GM12874 (cell line): ENCODE data around the gene TECTA.
A peak's percentile ranks its signal among the peaks of the same experiment; 100 is the strongest.

Experiments used
- CTCF ChIP-seq: IDR thresholded peaks from 2 replicates; pipeline ENCODE4 v1.5.1; 2011; ENCODE audit warnings: low read depth, mild to moderate bottlenecking, control low read depth, low read length, moderate library complexity; ENCODE audit not compliant: insufficient read depth

Gene TECTA

GRCh38 chr11:121100943-121101342 lies at the start of gene TECTA:
Gene TECTA, plus strand, starts transcription at chr11:121101243. Its CDS starts 1,423 bp downstream, at chr11:121102666.
- no peak for TF ChIP-seq CTCF

GRCh38 chr11:121053244-121053643 lies 47.8 kb upstream of the TECTA start:
- TF ChIP-seq CTCF: no peak

DNA sequence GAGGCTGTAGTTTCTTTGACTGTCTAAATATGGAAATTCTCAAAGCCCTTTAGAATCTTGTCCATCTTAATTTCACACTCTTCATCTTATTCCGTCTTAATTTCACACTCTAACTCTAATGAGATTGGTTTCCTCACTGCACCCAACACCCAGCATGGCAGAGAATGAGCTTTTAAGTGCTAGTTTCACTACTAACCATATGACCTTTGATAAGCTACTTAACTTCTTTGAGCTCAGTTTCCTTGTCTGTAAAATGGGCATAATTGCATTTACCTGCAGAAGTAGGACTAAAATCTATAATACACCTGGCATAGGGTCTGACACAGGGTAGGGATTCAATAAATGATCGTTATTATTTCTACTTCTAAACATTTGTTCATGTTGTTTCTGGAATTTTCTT lies 46.8 kb upstream of the TECTA start:
- no peak for TF ChIP-seq CTCF

- no peak for TF ChIP-seq CTCF
Observed at GRCh38 chr11:121055076-121055475, 46.0 kb upstream of the TECTA start.

- TF ChIP-seq CTCF: no peak
Observed at GRCh38 chr11:121057922-121058321, 43.1 kb upstream of the TECTA start.

DNA sequence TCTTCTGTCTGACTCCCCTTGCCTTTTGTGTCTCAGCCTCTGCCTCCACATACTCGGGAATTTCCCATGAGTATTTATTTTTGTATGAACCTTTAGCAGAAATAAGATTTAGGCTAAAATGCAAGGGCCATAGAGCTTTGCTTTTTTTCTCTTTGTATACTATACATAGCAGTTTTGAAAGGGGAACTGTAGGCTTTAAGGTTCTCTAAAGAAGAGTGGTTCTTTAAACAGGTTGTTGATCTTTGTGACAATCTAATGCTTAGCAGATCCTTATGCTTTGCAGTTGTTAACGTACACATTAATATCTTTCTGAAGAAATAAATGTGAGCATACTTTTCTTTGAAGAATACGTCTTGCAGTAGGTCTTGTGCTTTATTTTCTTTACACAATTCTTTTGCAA lies 42.1 kb upstream of the TECTA start:
- no peak for TF ChIP-seq CTCF

DNA sequence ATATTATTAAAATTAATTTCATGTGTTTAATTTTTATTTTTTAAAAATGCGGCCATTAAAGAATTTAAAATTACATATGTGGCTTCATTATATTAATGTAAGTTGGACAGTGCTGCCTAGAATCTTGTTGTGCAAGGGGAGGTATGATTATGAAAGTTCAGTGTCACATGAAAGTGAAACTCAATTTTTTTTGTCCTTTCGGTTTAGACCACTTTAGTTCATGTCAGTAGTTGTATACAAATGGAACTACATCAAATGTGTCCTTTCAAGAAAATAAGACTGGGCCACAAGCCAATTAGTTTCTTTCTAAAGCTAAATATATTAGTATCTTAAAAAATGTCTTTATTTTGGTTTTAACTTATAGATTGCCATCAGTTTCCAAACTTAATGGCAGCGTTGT lies 41.4 kb upstream of the TECTA start:
- no peak for TF ChIP-seq CTCF

DNA sequence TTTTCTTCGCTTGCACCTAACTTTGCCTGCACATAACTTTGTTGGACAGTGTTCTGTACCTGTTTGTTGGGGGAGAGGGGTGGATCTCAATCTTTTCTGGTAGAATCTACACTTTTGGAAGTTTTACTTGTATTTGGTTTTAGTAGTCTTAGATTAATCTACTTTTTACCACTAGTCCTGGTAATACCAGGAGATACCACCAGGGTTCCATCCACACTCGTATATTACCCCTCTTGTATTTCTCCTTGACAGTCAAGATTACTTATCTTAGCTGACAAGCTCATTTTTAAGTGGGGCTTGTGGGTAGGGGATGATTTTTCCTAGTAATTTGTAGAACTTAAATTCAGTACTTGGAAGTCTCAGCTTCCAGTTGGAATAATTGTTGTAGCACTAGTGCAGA lies 37.3 kb upstream of the TECTA start:
- peak; percentile 27; the same call in 1 of the 2 replicates for TF ChIP-seq CTCF
